Lower leg skin (tissue), 3 donors: ENCODE results near the gene TSPAN31.

ENCODE experiments used
- CTCF ChIP-seq, 3 donors: fragments of 450-650 bp; IDR thresholded peaks; one replicate each; pipeline ENCODE4 v1.5.1; 2016; ENCODE audit warnings: antibody characterized with exemption in 3 of 3, mild to moderate bottlenecking in 3 of 3, moderate library complexity in 2 of 3
- POLR2A ChIP-seq, 2 donors: fragments of 450-650 bp; IDR thresholded peaks; one replicate each; pipeline ENCODE4 v1.6.1; 2016 to 2017; ENCODE audit warnings: antibody characterized with exemption in 2 of 2, mild to moderate bottlenecking in 1 of 2, moderate library complexity in 1 of 2

GRCh38 chr12:57715786-57716185 is 29.1 kb upstream of the TSPAN31 start:
- no peak for TF ChIP-seq CTCF (IDR thresholded peaks at IDR 0.05)
- TF ChIP-seq POLR2A (IDR thresholded peaks at IDR 0.05): no peak
